GM12864 (cell line): Measurements from ENCODE around the gene LPXN.
A peak's percentile ranks its signal among the peaks of the same experiment; 100 is the strongest.

ENCODE experiments used
- DNase-seq: peaks from one replicate; pipeline ENCODE4 v3.0.0-alpha.2; 2011; ENCODE audit warnings: low read depth
- H3K4me3 ChIP-seq: 2 replicates; pipeline ENCODE4 v1.5.1; 2011; ENCODE audit warnings: mild to moderate bottlenecking, low read depth, low read length, control low read depth
- CTCF ChIP-seq: IDR thresholded peaks from 2 replicates; pipeline ENCODE4 v1.5.1; 2011; ENCODE audit warnings: low read depth, mild to moderate bottlenecking, moderate library complexity, low read length, control low read depth, inconsistent platforms; ENCODE audit errors: missing control alignments

LPXN gene

GRCh38 chr11:58580311-58580710, 4.7 kb upstream of the LPXN start:
- no peak for DNase-seq
- H3K4me3 ChIP-seq: peak overlapping the region; percentile 99
- no peak for TF ChIP-seq CTCF

- DNase-seq: peak; percentile 82
- TF ChIP-seq CTCF: peak; percentile 83
- peak overlapping the region; percentile 99 for H3K4me3 ChIP-seq
Measured at GRCh38 chr11:58579192-58580129, 3.8 kb upstream of the LPXN start.

- DNase-seq: peak; percentile 93
- H3K4me3 ChIP-seq: peak within 1 kb of the TSS; percentile 99
- TF ChIP-seq CTCF: no peak
Measured at GRCh38 chr11:58578635-58579191, 3.1 kb upstream of the LPXN start, which contains the start of gene ZFP91. Gene ZFP91 (plus strand): TSS chr11:58579063. CDS start chr11:58579282, 219 bp downstream.

- DNase-seq: peak; percentile 94
- H3K4me3 ChIP-seq: peak overlapping the region; percentile 92
- no peak for TF ChIP-seq CTCF
Measured at GRCh38 chr11:58578136-58578634, 2.5 kb upstream of the LPXN start.

GRCh38 chr11:58577555-58578135, 2.0 kb upstream of the LPXN start:
- TF ChIP-seq CTCF: no peak
- peak overlapping the region; percentile 92 for H3K4me3 ChIP-seq
- DNase-seq: peak; percentile 85

GRCh38 chr11:58576887-58577471, 1.3 kb upstream of the LPXN start:
- peak overlapping the region; percentile 92 for H3K4me3 ChIP-seq
- peak; percentile 28 for TF ChIP-seq CTCF
- no peak for DNase-seq
